ENCODE results near the gene TSTD2.

Gene TSTD2

DNA sequence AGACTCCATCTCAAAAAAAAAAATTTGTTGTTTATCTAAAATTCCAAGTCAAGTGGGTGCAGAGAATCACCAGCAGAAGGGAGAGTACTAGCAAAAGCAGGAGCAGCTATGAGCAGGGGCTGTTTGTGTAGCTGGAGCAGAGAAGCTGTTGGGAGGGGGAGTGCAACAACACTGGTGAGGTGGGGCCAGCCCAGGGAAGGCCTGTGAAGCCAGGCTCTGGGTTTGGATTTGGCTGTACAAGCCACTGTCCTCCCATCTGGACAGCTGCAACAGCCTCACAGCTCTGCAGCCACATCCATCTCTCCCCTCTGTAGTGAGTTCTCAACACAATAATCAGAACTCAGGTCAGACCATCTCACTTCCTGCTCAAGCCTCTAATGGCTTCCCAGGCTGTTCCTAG lies 72.3 kb downstream of the TSTD2 start:
- DNase-seq: no peak

DNA sequence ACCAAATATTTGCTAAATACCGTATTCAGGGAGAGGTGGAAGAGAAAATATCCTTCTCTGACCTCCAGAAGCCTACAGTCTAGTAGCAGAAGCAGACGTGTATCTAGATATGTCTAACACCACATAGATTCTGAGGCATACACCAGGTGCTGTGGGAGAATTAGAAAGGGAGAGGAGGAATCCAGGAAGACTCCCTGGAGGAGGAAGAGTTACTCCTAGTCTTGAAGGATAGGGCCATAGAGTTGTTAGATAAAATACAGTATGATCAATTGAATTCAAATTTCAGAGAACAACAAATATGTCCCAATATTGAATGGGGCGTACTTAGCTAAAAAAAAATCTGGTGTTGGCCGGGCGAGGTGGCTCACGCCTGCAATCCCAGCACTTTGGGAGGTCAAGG lies 73.0 kb downstream of the TSTD2 start:
- DNase-seq: no peak

GRCh38 chr9:97559111-97559514 lies 74.1 kb downstream of the TSTD2 start:
- DNase-seq: no peak

DNA sequence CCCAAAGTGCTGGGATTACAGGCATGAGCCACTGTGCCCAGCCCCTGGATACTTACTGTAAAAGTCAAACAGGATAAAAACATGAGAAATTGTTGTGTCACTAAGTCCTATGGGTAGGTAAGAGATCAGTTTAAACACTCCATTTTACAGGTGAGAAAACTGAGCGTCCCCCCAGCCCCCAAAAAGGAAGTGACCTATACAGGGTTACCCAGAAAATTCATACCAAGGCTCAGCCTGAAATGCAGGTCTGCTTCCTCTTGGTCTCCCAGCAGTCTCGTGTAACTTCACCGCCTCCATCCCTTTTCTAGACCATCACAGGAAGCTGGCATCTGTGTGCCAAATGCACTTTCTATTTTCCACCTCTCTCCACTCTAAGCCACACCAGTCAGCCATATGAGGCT lies 74.5 kb downstream of the TSTD2 start:
- DNase-seq: no peak

DNA sequence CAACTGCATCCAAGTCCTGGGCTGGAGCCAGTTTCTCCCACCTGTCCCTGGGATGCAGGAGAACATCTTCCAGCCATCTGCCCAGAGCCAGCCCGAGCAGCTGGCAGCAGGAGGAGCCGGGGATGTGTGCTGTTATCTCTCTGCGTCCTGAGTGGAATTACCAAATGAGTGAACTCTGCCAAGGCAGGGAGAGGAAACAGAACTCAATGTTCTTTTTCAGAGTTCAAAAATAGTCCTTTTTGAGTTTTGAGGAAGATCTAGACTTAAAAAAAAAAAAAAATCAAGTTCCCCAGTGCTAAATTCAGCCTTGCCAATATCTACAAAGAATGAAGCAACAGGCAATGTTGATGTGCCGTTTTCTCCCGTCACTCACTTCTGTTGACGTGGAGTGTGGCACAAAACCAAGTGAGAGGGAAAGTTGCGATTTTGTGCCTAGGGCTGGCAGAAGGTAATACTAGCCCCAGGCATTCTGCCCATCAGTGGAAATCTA lies 75.5 kb downstream of the TSTD2 start:
- peak; percentile 39 for DNase-seq

GRCh38 chr9:97556721-97557605 lies 76.2 kb downstream of the TSTD2 start:
- no peak for DNase-seq

DNA sequence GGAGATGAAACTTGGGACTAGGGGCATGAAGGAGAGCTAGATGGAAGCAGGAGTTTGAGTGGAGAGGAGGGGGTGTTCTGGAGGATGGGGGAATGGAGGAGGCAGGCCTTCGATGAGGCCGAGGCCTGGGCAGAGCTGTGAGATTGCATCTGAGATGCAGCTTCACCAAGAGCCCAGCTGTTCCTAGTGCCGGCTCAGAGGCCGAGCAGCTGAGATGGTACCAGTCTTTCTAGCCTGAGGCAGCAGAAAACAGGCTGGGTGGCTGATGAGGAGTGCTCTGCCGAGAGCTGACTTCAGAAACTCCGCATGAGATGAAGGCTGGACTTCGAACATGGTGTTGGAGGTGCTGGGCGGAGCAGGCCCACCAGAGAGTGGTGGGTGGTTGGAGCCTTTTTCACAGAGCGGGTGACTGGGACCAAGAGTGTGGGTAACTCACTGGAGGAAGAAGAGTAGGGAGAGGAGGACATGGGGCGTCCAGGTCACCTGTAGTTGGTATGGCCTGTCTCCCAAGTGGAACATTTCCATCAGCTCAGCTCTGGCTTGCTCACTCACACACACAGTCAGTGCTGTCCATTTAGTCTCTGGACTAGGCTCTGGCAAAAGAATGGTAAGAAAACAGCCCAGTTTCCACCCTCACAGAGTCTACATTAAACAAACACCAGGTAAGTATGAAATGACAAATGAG lies 77.0 kb downstream of the TSTD2 start:
- no peak for DNase-seq

DNA sequence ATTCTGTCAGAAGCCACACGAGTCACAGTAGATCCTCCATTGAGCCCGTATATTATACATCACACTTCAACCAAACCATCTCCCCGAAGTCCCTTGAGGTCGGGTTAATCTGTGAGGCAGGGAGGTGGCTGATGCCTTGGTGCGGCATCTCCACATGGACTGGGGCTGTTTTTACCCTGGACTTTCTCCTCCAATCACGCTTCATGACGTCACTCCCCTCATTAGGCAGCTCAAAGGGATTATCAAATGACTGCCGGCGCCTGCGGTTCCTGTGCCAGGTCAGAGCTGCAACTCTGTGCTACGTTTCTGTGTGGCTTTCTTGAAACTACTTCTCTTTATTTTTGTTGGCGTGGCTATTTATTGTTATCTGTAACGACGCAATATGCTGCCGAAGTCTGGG lies 78.0 kb downstream of the TSTD2 start:
- DNase-seq: no peak

DNA sequence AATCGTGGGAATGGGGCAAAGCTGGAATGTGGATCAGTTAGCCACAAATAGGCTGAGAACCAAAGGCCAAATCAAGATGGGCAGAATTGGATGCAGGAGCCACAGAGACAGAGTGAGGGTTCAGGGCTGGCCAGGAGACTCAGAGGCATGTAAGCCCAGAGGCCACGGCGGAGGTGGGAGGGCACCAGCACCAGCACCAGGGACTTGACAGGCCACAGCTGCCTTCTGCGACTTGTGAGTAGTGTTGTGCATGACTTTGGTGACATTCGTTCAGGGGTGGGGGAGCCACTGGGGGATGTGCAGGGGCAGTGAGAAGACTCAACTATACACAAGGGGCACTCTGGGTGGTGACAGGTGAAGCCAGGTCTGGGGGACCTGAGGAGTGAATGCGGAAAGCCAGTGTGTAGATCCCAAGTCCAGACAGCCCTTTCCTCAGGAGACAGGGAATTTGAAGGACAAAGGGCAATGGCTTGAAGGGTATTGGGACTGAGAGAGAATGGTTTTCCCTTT lies 78.5 kb downstream of the TSTD2 start:
- no peak for DNase-seq

GRCh38 chr9:97553841-97554240 lies 79.3 kb downstream of the TSTD2 start:
- no peak for DNase-seq

GRCh38 chr9:97553141-97553540 lies 80.0 kb downstream of the TSTD2 start:
- DNase-seq: no peak

GRCh38 chr9:97551308-97551707 lies 81.9 kb downstream of the TSTD2 start:
- no peak for DNase-seq

DNA sequence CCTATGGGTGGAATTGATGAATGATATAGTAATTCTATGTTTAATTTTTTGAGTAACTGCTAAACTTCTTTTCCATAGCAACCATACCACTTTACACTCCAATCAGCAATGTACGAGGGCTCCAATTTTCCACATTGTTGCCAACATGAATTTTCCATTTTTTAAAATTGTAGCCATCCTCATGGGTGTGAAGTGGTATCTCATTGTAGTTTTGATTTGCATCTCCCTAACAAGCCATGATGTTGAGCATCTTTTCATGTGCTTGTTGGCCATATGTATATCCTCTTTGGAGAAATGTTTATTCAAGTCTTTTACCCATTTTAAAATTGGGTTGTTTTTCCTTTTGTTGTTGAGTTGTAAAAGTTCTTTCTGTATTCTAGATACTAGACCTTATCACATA lies 82.8 kb downstream of the TSTD2 start:
- DNase-seq: no peak
